HepG2 (cell line): Measurements from ENCODE around the gene HLA-DOA. TPM values are rescaled to one million over a fixed set of nuclear protein-coding genes. Genes with fewer than 3 reads are reported as not detected.

Experiments used
- ATAC-seq: fragments of 200-7000 bp; cut with Tn5 transposase; 3 replicates; pipeline ENCODE4 v1.9.1; 2020; ENCODE audit warnings: mild to moderate bottlenecking, moderate library complexity
- BruUV-seq: library from RNA; stranded (reverse); fragments of 400-500 nt; replicated peaks from 2 replicates; lab custom pipeline; 2021; lab: Mats Ljungman, UMichigan
- CTCF ChIA-PET: fragments of 300-600 bp; formaldehyde crosslinking; extraction: SDS; loops from one replicate; lab custom pipeline; 2021; ENCODE audit warnings: low total read pairs, inconsistent platforms, low intra/inter-chr PET ratio; lab: Yijun Ruan, JAX
- POLR2A ChIA-PET: fragments of 350-600 bp; sonication (Branson Sonifier 250); formaldehyde crosslinking; loops from one replicate; lab custom pipeline; 2020; ENCODE audit warnings: antibody characterized with exemption, inconsistent platforms; lab: Yijun Ruan, JAX
- DNase-seq: peaks from one replicate; pipeline ENCODE4 v3.0.0-alpha.2; 2015; ENCODE audit warnings: low spot score
- FAIRE-seq: peaks from 3 replicates; lab custom pipeline; 2011; peaks lifted over from hg19 to GRCh38; lab: Jason Lieb, UNC
- H2AFZ ChIP-seq: one replicate; pipeline ENCODE4 v1.6.1; 2011; ENCODE audit warnings: low read length, inconsistent platforms
- H3K27ac ChIP-seq: fragments of 300-600 bp; 3 replicates; pipeline ENCODE4 v1.8.0; 2011; ENCODE audit warnings: mixed run types, mild to moderate bottlenecking, mixed read lengths, low read length, inconsistent platforms; ENCODE audit not compliant: insufficient read depth; ENCODE audit errors: extremely low read length
- H3K27me3 ChIP-seq, 2 experiments: fragments of 200-600 bp in 1 of 2; 2 replicates in 1 of 2; 3 replicates in 1 of 2; pipeline versions ENCODE4 v1.6.0 to v1.8.0; 2011; ENCODE audit warnings: low read length in 2 of 2, mild to moderate bottlenecking in 2 of 2, moderate library complexity in 2 of 2, inconsistent platforms in 1 of 2; ENCODE audit not compliant: insufficient read depth in 2 of 2, control insufficient read depth in 1 of 2
- H3K36me3 ChIP-seq, 2 experiments: fragments of 200-600 bp in 1 of 2; replicated peaks in 1 of 2; 2 replicates in 1 of 2; 3 replicates in 1 of 2; pipeline versions ENCODE4 v1.5.1 to v1.8.0; 2011; ENCODE audit warnings: low read length in 2 of 2, inconsistent platforms in 1 of 2; ENCODE audit not compliant: insufficient read depth in 2 of 2, control insufficient read depth in 1 of 2
- H3K4me1 ChIP-seq: 2 replicates; pipeline ENCODE4 v1.5.1; 2012; ENCODE audit warnings: low read length, inconsistent platforms; ENCODE audit not compliant: insufficient read depth
- H3K4me2 ChIP-seq: 2 replicates; pipeline ENCODE4 v1.6.0; 2011; ENCODE audit warnings: low read depth, low read length, inconsistent platforms
- H3K4me3 ChIP-seq, 3 experiments: fragments of 200-600 bp in 1 of 3; sonication (generic), shearing (Covaris generic) in 1 of 3; replicated peaks in 1 of 3; 2 replicates each; pipeline ENCODE4 v1.5.1; 2011 to 2016; ENCODE audit warnings: low read length in 3 of 3, inconsistent platforms in 2 of 3, low read depth in 2 of 3, mild to moderate bottlenecking in 2 of 3, control low read depth in 1 of 3, mixed read lengths in 1 of 3; ENCODE audit not compliant: insufficient read depth in 1 of 3
- H3K79me2 ChIP-seq: one replicate; pipeline ENCODE4 v1.6.1; 2011; ENCODE audit warnings: low read length, inconsistent platforms; ENCODE audit not compliant: insufficient read depth
- H3K9ac ChIP-seq: 2 replicates; pipeline ENCODE4 v1.6.0; 2011; ENCODE audit warnings: mild to moderate bottlenecking, low read depth, low read length, inconsistent platforms; ENCODE audit not compliant: insufficient read depth
- H3K9me3 ChIP-seq: 2 replicates; pipeline ENCODE4 v1.5.1; 2012; ENCODE audit warnings: mild to moderate bottlenecking, low read length
- H4K20me1 ChIP-seq: 2 replicates; pipeline ENCODE4 v1.6.0; 2011; ENCODE audit warnings: inconsistent platforms, mild to moderate bottlenecking, low read length, moderate library complexity; ENCODE audit not compliant: insufficient read depth
- FOXO1 ChIP-seq: sonication (generic); formaldehyde crosslinking; IDR thresholded peaks from 2 replicates; pipeline ENCODE4 v1.4.0; 2020; ENCODE audit warnings: missing genetic modification reagents
- HMG20A ChIP-seq: IDR thresholded peaks from 2 replicates; pipeline ENCODE4 v1.6.1; 2016; ENCODE audit warnings: borderline replicate concordance
- KMT2A ChIP-seq: sonication (generic); formaldehyde crosslinking; IDR thresholded peaks from 2 replicates; pipeline ENCODE4 v1.4.0; 2020; ENCODE audit warnings: missing genetic modification reagents
- MAFF ChIP-seq: IDR thresholded peaks from 2 replicates; pipeline ENCODE4 v1.6.1; 2011; ENCODE audit warnings: low read depth, low read length, improper control_type of control experiment
- MAFK ChIP-seq, 2 experiments: IDR thresholded peaks in 1 of 2; conservative IDR thresholded peaks in 1 of 2; 2 replicates each; pipeline ENCODE4 v1.6.1; 2011; ENCODE audit warnings: improper control_type of control experiment in 2 of 2, low read length in 2 of 2
- NR2C2 ChIP-seq: sonication (generic); formaldehyde crosslinking; IDR thresholded peaks from 2 replicates; pipeline ENCODE4 v1.4.0; 2020; ENCODE audit warnings: missing genetic modification reagents, mild to moderate bottlenecking, moderate library complexity, borderline replicate concordance
- ZBTB20 ChIP-seq: sonication (generic); formaldehyde crosslinking; IDR thresholded peaks from 2 replicates; pipeline ENCODE4 v1.8.1; 2023; ENCODE audit warnings: missing genetic modification reagents, low read depth, mild to moderate bottlenecking, borderline replicate concordance
- ZNF280D ChIP-seq: sonication (generic); formaldehyde crosslinking; IDR thresholded peaks from 2 replicates; pipeline ENCODE4 v1.5.1; 2020; ENCODE audit warnings: mild to moderate bottlenecking, missing genetic modification reagents
- ZNF691 ChIP-seq: sonication (generic); formaldehyde crosslinking; IDR thresholded peaks from 2 replicates; pipeline ENCODE4 v1.4.0; 2020; ENCODE audit warnings: missing genetic modification reagents, low read depth, mild to moderate bottlenecking, borderline replicate concordance
- ZNF781 ChIP-seq: sonication (generic); formaldehyde crosslinking; IDR thresholded peaks from 2 replicates; pipeline ENCODE4 v1.5.1; 2020; ENCODE audit warnings: borderline replicate concordance, mild to moderate bottlenecking, missing genetic modification reagents; ENCODE audit errors: not compliant biosample characterization
- WGBS: methylation state at CpG from one replicate; pipeline ENCODE4 v1.1.6; 2017; ENCODE audit warnings: low lambda C conversion rate; 5-methylcytosine and 5-hydroxymethylcytosine counted together
- in situ Hi-C: cut with HindIII; loops from 2 replicates; pipeline ENCODE4 v1.10.0; 2017; ENCODE audit warnings: low pct_unique_long_range_greater_than_20kb; ENCODE audit not compliant: extremely low pct_ligation_motif_present
- intact Hi-C: fragments of 100-400 bp; cut with micrococcal nuclease; formaldehyde crosslinking; loops from one replicate; pipeline ENCODE4 v1.10.0; 2022; ENCODE audit not compliant: unreplicated experiment
- polyA plus RNA-seq, 8 experiments: library from polyadenylated mRNA; depleted of rRNA in 3 of 8; stranded (reverse) in 7 of 8; unstranded in 1 of 8; fragments of >200 nt; fragmentation: Illumina TruSeq in 4 of 8; extraction: Trizol in 4 of 8; gene quantifications; 2 replicates each; pipeline versions ENCODE4 v1.2.1 to v1.2.3, GENCODE V29; 2011 to 2016; ENCODE audit warnings: low read depth in 4 of 8, missing spikeins in 1 of 8, mixed read lengths in 1 of 8; ENCODE audit not compliant: insufficient read depth in 1 of 8
- total RNA-seq, 5 experiments: library from RNA; depleted of rRNA; stranded (reverse); fragments of >200 nt; fragmentation: Illumina TruSeq; extraction: Trizol; gene quantifications; 2 replicates each; pipeline ENCODE4 v1.2.3, GENCODE V29; 2016; ENCODE audit warnings: low read depth in 1 of 5
- TF ChIP-seq, protein P1 (sequence below): sonication (generic); formaldehyde crosslinking; IDR thresholded peaks from 2 replicates; pipeline ENCODE4 v1.4.0; 2020; ENCODE audit warnings: mild to moderate bottlenecking, missing genetic modification reagents

The HLA-DOA gene
- total and polyA plus RNA-seq, 2 of the 13 experiments (the other 11 are each of a cell fraction or from before 2014, with no cell fraction given): 0.03 to 0.09 TPM

GRCh38 chr6:33023536-33023935, 14.1 kb upstream of the HLA-DOA start:
- no peak overlapping the region for H3K9ac ChIP-seq
- no peak for ATAC-seq
- intact Hi-C loops: no loop called here
- H3K27me3 ChIP-seq: peaks cover 0 to 25% of the 10 kb centered on the region in 2 experiments; a peak in 3 of 5 replicates
- WGBS: under 1% methylated on average over 3 of the region's 3 CpGs
- H4K20me1 ChIP-seq: no peaks in the 10 kb centered on the region
- H3K36me3 ChIP-seq: no peaks in the 10 kb centered on the region
- H3K4me2 ChIP-seq: no peak overlapping the region
- no peak overlapping the region for H3K27ac ChIP-seq
- POLR2A ChIA-PET: no interaction called here
- no peak for DNase-seq
- H3K79me2 ChIP-seq: no peaks in the 10 kb centered on the region
- CTCF ChIA-PET: no interaction called here
- H3K9me3 ChIP-seq: no peaks in the 10 kb centered on the region
- H2AFZ ChIP-seq: no peak overlapping the region
- in situ Hi-C loops: no loop called here
- FAIRE-seq: no peak
- H3K4me3 ChIP-seq: no peak overlapping the region
- no peaks in the 10 kb centered on the region for H3K4me1 ChIP-seq
- no TSS peak for BruUV-seq
- TF ChIP-seq MAFK (conservative IDR thresholded peaks at IDR 0.05 in 1 of 2, IDR thresholded peaks at IDR 0.05 in 1 of 2; ENCODE audit: low read length in 2 of 2) (peak in 1 of 2 experiments; percentile 64; a peak in 2 of 4 replicates), ZBTB20 (CRISPR knock-in tag) (no peak), ZNF280D (CRISPR knock-in tag) (no peak), HMG20A (CRISPR knock-in tag) (no peak), FOXO1 (CRISPR knock-in tag) (no peak), ZNF691 (no peak), MAFF (peak; percentile 48; the same call in 1 of the 2 replicates), ZNF781 (CRISPR knock-in tag) (no peak), KMT2A (CRISPR knock-in tag) (no peak), NR2C2 (no peak)
- TF ChIP-seq, protein P1, sequence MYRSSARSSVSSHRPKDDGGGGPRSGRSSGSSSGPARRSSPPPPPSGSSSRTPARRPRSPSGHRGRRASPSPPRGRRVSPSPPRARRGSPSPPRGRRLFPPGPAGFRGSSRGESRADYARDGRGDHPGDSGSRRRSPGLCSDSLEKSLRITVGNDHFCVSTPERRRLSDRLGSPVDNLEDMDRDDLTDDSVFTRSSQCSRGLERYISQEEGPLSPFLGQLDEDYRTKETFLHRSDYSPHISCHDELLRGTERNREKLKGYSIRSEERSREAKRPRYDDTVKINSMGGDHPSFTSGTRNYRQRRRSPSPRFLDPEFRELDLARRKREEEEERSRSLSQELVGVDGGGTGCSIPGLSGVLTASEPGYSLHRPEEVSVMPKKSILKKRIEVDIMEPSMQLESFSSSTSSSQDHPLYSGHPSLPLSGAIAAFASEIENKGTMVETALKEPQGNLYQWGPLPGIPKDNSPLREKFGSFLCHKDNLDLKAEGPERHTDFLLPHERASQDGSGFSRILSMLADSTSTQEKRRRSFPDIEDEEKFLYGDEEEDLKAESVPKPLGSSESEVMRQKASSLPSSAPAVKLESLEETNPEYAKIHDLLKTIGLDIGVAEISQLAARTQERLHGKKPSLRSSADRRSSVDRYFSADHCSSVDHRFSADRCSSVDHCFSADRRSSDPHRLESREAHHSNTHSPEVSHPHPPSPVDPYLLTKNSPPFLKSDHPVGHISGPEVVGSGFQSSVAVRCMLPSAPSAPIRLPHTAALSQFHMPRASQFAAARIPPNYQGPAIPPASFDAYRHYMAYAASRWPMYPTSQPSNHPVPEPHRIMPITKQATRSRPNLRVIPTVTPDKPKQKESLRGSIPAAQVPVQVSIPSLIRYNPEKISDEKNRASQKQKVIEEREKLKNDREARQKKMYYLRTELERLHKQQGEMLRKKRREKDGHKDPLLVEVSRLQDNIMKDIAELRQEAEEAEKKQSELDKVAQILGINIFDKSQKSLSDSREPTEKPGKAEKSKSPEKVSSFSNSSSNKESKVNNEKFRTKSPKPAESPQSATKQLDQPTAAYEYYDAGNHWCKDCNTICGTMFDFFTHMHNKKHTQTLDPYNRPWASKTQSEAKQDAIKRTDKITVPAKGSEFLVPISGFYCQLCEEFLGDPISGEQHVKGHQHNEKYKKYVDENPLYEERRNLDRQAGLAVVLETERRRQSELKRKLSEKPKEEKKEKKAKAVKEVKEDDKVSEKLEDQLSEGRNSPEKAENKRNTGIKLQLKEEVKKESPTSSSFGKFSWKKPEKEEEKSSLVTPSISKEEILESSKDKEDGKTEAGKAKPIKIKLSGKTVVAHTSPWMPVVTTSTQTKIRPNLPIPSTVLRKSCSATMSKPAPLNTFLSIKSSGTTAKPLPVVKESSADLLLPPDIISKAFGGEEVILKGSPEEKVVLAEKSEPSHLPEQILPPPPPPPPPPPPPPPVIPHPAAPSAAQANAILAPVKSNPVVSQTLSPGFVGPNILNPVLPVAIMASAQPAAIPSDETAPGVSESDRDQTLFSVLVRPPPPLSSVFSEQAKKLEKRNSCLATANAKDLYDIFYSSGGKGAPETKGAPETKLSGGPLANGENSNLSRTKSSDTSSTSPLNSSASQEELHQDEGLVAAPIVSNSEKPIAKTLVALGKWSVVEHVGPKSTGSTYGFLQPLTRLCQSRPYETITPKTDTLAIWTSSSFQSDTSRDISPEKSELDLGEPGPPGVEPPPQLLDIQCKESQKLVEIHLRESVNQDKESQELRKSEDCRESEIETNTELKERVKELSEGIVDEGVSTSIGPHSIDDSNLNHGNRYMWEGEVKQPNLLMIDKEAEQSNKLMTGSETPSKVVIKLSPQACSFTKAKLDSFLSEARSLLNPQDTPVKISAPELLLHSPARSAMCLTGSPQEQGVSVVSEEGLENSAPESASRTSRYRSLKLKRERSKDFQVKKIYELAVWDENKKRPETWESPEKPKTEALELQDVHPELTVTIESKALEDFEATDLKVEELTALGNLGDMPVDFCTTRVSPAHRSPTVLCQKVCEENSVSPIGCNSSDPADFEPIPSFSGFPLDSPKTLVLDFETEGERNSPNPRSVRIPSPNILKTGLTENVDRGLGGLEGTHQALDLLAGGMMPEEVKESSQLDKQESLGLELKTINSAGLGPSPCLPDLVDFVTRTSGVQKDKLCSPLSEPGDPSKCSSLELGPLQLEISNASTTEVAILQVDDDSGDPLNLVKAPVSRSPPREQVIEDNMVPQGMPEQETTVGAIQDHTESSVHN: no peak
